HEK293T (cell line): ENCODE results near the gene GGCT.

Source experiments
- CTCF ChIA-PET: fragments of 350-600 bp; formaldehyde crosslinking; extraction: SDS; loops from one replicate; lab custom pipeline; 2021; ENCODE audit warnings: antibody characterized with exemption, inconsistent platforms; lab: Yijun Ruan, JAX
- POLR2A ChIA-PET: fragments of 350-600 bp; formaldehyde crosslinking; extraction: SDS; loops from one replicate; lab custom pipeline; 2020; ENCODE audit warnings: antibody characterized with exemption, inconsistent platforms; lab: Yijun Ruan, JAX
- DNase-seq: peaks from one replicate; pipeline ENCODE4 v3.0.0; 2012; ENCODE audit warnings: mixed read lengths; ENCODE audit errors: extremely low spot score
- ARNT ChIP-seq: fragments of 450-650 bp; IDR thresholded peaks from 2 replicates; pipeline ENCODE4 v1.6.1; 2017; ENCODE audit warnings: mild to moderate bottlenecking
- BHLHE40 ChIP-seq: fragments of 450-650 bp; IDR thresholded peaks from 2 replicates; pipeline ENCODE4 v1.6.1; 2016; ENCODE audit warnings: mild to moderate bottlenecking, moderate library complexity, borderline replicate concordance
- CTBP1 ChIP-seq: fragments of 450-650 bp; IDR thresholded peaks from 2 replicates; pipeline ENCODE4 v1.6.1; 2016; ENCODE audit warnings: borderline replicate concordance
- ELF4 ChIP-seq: fragments of 450-650 bp; IDR thresholded peaks from 2 replicates; pipeline ENCODE4 v1.6.1; 2017; ENCODE audit warnings: antibody characterized with exemption
- FOXA1 ChIP-seq: fragments of 450-650 bp; IDR thresholded peaks from 2 replicates; pipeline ENCODE4 v1.6.1; 2016; ENCODE audit warnings: mild to moderate bottlenecking
- FOXK2 ChIP-seq: fragments of 450-650 bp; IDR thresholded peaks from 2 replicates; pipeline ENCODE4 v1.6.1; 2016; ENCODE audit warnings: mild to moderate bottlenecking
- FOXM1 ChIP-seq: fragments of 450-650 bp; IDR thresholded peaks from 2 replicates; pipeline ENCODE4 v1.6.1; 2017; ENCODE audit warnings: mild to moderate bottlenecking, borderline replicate concordance
- HDGF ChIP-seq: fragments of 450-650 bp; IDR thresholded peaks from 2 replicates; pipeline ENCODE4 v1.6.1; 2017; ENCODE audit warnings: antibody characterized with exemption, borderline replicate concordance
- L3MBTL2 ChIP-seq: fragments of 450-650 bp; conservative IDR thresholded peaks from 2 replicates; pipeline ENCODE4 v1.6.1; 2016; ENCODE audit warnings: mild to moderate bottlenecking
- LEF1 ChIP-seq: fragments of 450-650 bp; IDR thresholded peaks from 2 replicates; pipeline ENCODE4 v1.6.1; 2017; ENCODE audit warnings: mild to moderate bottlenecking, borderline replicate concordance
- NFRKB ChIP-seq: fragments of 450-650 bp; IDR thresholded peaks from 2 replicates; pipeline ENCODE4 v1.6.1; 2016; ENCODE audit warnings: mild to moderate bottlenecking, moderate library complexity
- PKNOX1 ChIP-seq: fragments of 450-650 bp; IDR thresholded peaks from 2 replicates; pipeline ENCODE4 v1.6.1; 2016
- SP1 ChIP-seq: fragments of 450-650 bp; IDR thresholded peaks from 2 replicates; pipeline ENCODE4 v1.6.1; 2017
- SUZ12 ChIP-seq: fragments of 450-650 bp; IDR thresholded peaks from 2 replicates; pipeline ENCODE4 v1.6.1; 2016; ENCODE audit warnings: mild to moderate bottlenecking
- TARDBP ChIP-seq: fragments of 450-650 bp; IDR thresholded peaks from 2 replicates; pipeline ENCODE4 v1.6.1; 2016
- ZNF384 ChIP-seq: fragments of 450-650 bp; IDR thresholded peaks from 2 replicates; pipeline ENCODE4 v1.6.1; 2016

The GGCT gene

GRCh38 chr7:30504301-30505173, at the start of gene GGCT:
TSS of gene GGCT (minus strand) at chr7:30504829. CDS start at chr7:30504709, 120 bp downstream.
- CTCF ChIA-PET, result no interaction called here
- peak; percentile 97 for DNase-seq
- POLR2A ChIA-PET, result interaction anchor here (1.9 kb wide), 1 partner anchor 26 kb away, joined by 4 read pairs; the partner anchor contains the start of gene NOD1
- TF ChIP-seq CTBP1 (no peak), LEF1 (0 out of 2 replicates have a peak, but pooled peaks have one; percentile 8), PKNOX1 (peak; percentile 90), L3MBTL2 (peak; percentile 95), FOXK2 (no peak), SUZ12 (no peak), ELF4 (no peak; the same call in 1 of the 2 replicates), FOXA1 (no peak), NFRKB (no peak), HDGF (0 out of 2 replicates have a peak, but pooled peaks have one; percentile 50), SP1 (no peak)

GRCh38 chr7:30553546-30553945, 48.9 kb upstream of the GGCT start:
- ChIA-PET POLR2A (no interaction called here), CTCF (interaction anchor here (0.6 kb wide), 1 partner anchor 159 kb away, joined by 3 read pairs; no protein-coding TSS in a partner anchor)
- TF ChIP-seq NFRKB, result no peak
- TF ChIP-seq FOXM1, result no peak
- no peak for TF ChIP-seq FOXA1
- TF ChIP-seq SUZ12, result no peak
- no peak for TF ChIP-seq TARDBP
- no peak for TF ChIP-seq ELF4
- TF ChIP-seq BHLHE40, result no peak
- no peak for TF ChIP-seq FOXK2
- DNase-seq, result no peak

GRCh38 chr7:30553141-30553540, 48.5 kb upstream of the GGCT start:
- POLR2A ChIA-PET, result no interaction called here
- CTCF ChIA-PET, result interaction anchor here (0.6 kb wide), 1 partner anchor 159 kb away, joined by 3 read pairs; no protein-coding TSS in a partner anchor
- TF ChIP-seq FOXA1 (no peak), FOXK2 (no peak), NFRKB (no peak), BHLHE40 (no peak), SP1 (no peak), PKNOX1 (no peak), ARNT (no peak), L3MBTL2 (no peak), LEF1 (no peak), HDGF (no peak), FOXM1 (no peak), ZNF384 (no peak), CTBP1 (no peak), TARDBP (no peak), SUZ12 (no peak), ELF4 (no peak)
- no peak for DNase-seq

GRCh38 chr7:30552330-30552729, 47.7 kb upstream of the GGCT start:
- POLR2A ChIA-PET, result no interaction called here
- TF ChIP-seq SP1 (no peak), HDGF (no peak), FOXM1 (no peak), ARNT (no peak), ZNF384 (no peak), PKNOX1 (no peak), NFRKB (no peak), ELF4 (no peak), BHLHE40 (no peak), L3MBTL2 (no peak), FOXA1 (no peak), LEF1 (no peak), TARDBP (no peak), CTBP1 (no peak), SUZ12 (no peak), FOXK2 (no peak)
- DNase-seq, result no peak
- CTCF ChIA-PET, result interaction anchor here (1.2 kb wide), 1 partner anchor 12 kb away, joined by 5 read pairs; no protein-coding TSS in a partner anchor

- no peak for TF ChIP-seq SP1
- TF ChIP-seq FOXA1, result no peak
- no peak for TF ChIP-seq LEF1
- TF ChIP-seq CTBP1, result no peak
- TF ChIP-seq L3MBTL2, result no peak
- no peak for TF ChIP-seq SUZ12
- TF ChIP-seq TARDBP, result no peak
- no peak for TF ChIP-seq PKNOX1
- no peak for TF ChIP-seq HDGF
- no peak for TF ChIP-seq ARNT
- no peak for TF ChIP-seq BHLHE40
Measured at GRCh38 chr7:30549931-30550493, 45.4 kb upstream of the GGCT start.

More at GRCh38 chr7:30549931-30550493, 45.4 kb upstream of the GGCT start:
- CTCF ChIA-PET, result interaction anchor here (0.7 to 1.9 kb wide), 3 partner anchors 14 to 56 kb away, joined by 3 to 8 read pairs (median 5); no protein-coding TSS in a partner anchor
- POLR2A ChIA-PET, result no interaction called here
- no peak for DNase-seq
